ENCODE results near the gene ABHD16B. TPM values are rescaled to one million over a fixed set of nuclear protein-coding genes. Genes with fewer than 3 reads are reported as not detected.
A peak's percentile ranks its signal among the peaks of the same experiment; 100 is the strongest.

ABHD16B gene
- total and polyA plus RNA-seq, 2 donors (not counting 1 experiment from before 2014, with no cell fraction given) = not detected

DNA sequence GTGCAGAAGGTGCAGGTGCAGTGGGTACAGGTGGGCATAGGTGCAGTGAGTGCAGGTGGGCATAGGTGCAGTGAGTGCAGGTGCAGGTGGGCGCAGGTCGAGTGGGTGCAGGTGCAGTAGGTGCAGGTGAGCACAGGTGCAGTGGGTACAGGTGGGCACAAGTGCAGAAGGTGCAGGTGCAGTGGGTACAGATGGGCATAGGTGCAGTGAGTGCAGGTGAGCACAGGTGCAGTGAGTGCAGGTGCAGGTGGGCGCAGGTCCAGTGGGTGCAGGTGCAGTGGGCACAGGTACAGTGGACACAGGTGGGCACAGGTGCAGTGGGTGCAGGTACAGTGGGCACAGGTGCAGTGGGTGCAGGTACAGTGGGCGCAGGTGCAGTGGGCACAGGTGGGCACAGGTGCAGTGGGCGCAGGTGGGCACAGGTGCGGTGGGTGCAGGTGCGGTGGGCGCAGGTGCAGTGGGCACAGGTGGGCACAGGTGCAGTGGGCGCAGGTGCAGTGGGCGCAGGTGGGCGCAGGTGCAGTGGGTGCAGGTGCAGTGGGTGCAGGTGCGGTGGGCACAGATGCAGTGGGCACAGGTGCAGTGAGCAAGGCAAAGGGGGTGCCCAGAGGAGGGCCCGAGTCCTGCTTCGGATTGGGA is 45.6 kb upstream of the ABHD16B start:
- Histone ChIP-seq H3K27ac (ENCODE audit: low read length in 2 of 2) (no peak overlapping the region), H3K79me2 (ENCODE audit: control insufficient read depth, insufficient read depth, low read length) (no peaks in the 10 kb centered on the region), H3K36me3 (replicated peaks in 1 of 2; ENCODE audit: control extremely low read depth in 1 of 2, control insufficient read depth in 1 of 2, extremely low read depth in 1 of 2, insufficient read depth in 2 of 2, low read length in 1 of 2) (no peaks in the 10 kb centered on the region), H3K4me1 (ENCODE audit: control insufficient read depth in 2 of 2, insufficient read depth in 2 of 2, low read length in 2 of 2) (no peaks in the 10 kb centered on the region), H2AFZ (ENCODE audit: insufficient read depth, low read depth, low read length, poor library complexity, severe bottlenecking) (no peak overlapping the region), H3K4me2 (replicated peaks; ENCODE audit: low read depth, low read length, poor library complexity, severe bottlenecking) (no peak overlapping the region), H3K4me3 (ENCODE audit: control extremely low read depth in 1 of 5, extremely low read depth in 1 of 5, insufficient read depth in 1 of 5, low read depth in 2 of 5, low read length in 4 of 5) (no peak overlapping the region), H3K9me3 (ENCODE audit: control extremely low read depth in 1 of 3, control insufficient read depth in 2 of 3, insufficient read depth in 1 of 3, low read length in 2 of 3) (peaks cover 0 to 10% (median 0%) of the 10 kb centered on the region in 3 donors), H3K9ac (ENCODE audit: low read length) (no peak overlapping the region), H3K27me3 (replicated peaks in 1 of 4; ENCODE audit: control extremely low read depth in 1 of 4, control insufficient read depth in 3 of 4, insufficient read depth in 4 of 4, low read length in 3 of 4) (no peaks in the 10 kb centered on the region), H4K20me1 (ENCODE audit: control insufficient read depth, insufficient read depth, low read length, poor library complexity, severe bottlenecking) (no peaks in the 10 kb centered on the region)
- Mint-ChIP-seq H3K4me1 (no peaks in the 10 kb centered on the region), H3K4me3 (no peak overlapping the region), H3K27me3 (no peaks in the 10 kb centered on the region), H3K27ac (no peak overlapping the region), H3K9me3 (ENCODE audit: insufficient read depth) (no peaks in the 10 kb centered on the region)
- intact Hi-C loops (cut with micrococcal nuclease) = no loop called here
- TF ChIP-seq, protein P1, sequence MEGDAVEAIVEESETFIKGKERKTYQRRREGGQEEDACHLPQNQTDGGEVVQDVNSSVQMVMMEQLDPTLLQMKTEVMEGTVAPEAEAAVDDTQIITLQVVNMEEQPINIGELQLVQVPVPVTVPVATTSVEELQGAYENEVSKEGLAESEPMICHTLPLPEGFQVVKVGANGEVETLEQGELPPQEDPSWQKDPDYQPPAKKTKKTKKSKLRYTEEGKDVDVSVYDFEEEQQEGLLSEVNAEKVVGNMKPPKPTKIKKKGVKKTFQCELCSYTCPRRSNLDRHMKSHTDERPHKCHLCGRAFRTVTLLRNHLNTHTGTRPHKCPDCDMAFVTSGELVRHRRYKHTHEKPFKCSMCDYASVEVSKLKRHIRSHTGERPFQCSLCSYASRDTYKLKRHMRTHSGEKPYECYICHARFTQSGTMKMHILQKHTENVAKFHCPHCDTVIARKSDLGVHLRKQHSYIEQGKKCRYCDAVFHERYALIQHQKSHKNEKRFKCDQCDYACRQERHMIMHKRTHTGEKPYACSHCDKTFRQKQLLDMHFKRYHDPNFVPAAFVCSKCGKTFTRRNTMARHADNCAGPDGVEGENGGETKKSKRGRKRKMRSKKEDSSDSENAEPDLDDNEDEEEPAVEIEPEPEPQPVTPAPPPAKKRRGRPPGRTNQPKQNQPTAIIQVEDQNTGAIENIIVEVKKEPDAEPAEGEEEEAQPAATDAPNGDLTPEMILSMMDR (IDR thresholded peaks at IDR 0.05) = no peak
- no peak for TF ChIP-seq EZH2 (IDR thresholded peaks at IDR 0.05; ENCODE audit: borderline replicate concordance, insufficient read depth, low read depth, low read length, poor library complexity, severe bottlenecking)
- CTCF ChIA-PET = no interaction called here
- ATAC-seq (ENCODE audit: low read depth) (no peak), DNase-seq (no peak)
- POLR2A ChIA-PET = no interaction called here
- over 99% methylated on average over 14 of the region's 14 CpGs for WGBS (ENCODE audit: insufficient coverage)

DNA sequence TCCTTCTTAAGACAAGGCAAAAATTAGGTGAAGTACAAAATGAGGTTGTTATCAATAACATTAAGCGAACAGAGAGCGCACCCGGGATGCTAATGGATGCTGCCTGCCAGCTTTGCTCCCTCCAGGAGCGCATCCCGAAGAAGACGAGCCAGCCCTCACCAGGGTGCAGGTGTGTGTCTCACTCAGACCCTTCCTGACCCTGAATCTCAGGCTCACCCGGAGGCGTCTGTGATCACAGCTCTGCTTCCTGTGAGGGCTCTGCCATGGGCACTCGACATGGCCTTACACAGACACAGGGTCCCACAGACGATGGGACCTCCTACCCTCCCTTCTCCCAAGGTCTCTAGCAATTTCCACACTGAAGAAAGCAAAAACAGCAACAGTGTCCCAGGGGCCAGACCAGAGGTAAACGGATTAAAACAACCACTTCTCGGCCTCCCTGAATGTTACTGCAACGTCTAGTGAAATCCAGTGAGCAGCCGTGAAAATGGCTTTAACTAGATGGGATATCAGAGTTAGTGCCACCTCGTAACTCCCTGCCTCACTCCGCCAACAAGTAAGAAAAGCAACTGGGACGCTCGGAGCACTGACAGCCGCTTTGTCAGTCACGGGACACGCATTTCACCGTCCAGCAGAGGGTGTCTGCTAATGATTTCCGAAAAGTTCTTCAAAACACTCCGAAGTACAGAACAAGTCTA is 41.9 kb upstream of the ABHD16B start:
- peaks cover 0 to 10% (median 0%) of the 10 kb centered on the region in 3 donors for H3K9me3 ChIP-seq (ENCODE audit: control extremely low read depth in 1 of 3, control insufficient read depth in 2 of 3, insufficient read depth in 1 of 3, low read length in 2 of 3)
- peaks cover 12% of the 10 kb centered on the region for H3K27me3 Mint-ChIP-seq
- ChIA-PET CTCF (no interaction called here), POLR2A (no interaction called here)
- no peaks in the 10 kb centered on the region for H3K79me2 ChIP-seq (ENCODE audit: control insufficient read depth, insufficient read depth, low read length)
- H3K27ac ChIP-seq (ENCODE audit: low read length in 2 of 2) = no peak overlapping the region
- H4K20me1 ChIP-seq (ENCODE audit: control insufficient read depth, insufficient read depth, low read length, poor library complexity, severe bottlenecking) = no peaks in the 10 kb centered on the region
- no peak overlapping the region for H2AFZ ChIP-seq (ENCODE audit: insufficient read depth, low read depth, low read length, poor library complexity, severe bottlenecking)
- no peak overlapping the region for H3K4me2 ChIP-seq (replicated peaks; ENCODE audit: low read depth, low read length, poor library complexity, severe bottlenecking)
- H3K4me3 Mint-ChIP-seq = peak overlapping the region; percentile 9
- DNase-seq (no peak), ATAC-seq (ENCODE audit: low read depth) (no peak)
- H3K9ac ChIP-seq (ENCODE audit: low read length) = no peak overlapping the region
- intact Hi-C loops (cut with micrococcal nuclease) = no loop called here
- no peaks in the 10 kb centered on the region for H3K4me1 Mint-ChIP-seq
- no peaks in the 10 kb centered on the region for H3K4me1 ChIP-seq (ENCODE audit: control insufficient read depth in 2 of 2, insufficient read depth in 2 of 2, low read length in 2 of 2)
- no peaks in the 10 kb centered on the region for H3K9me3 Mint-ChIP-seq (ENCODE audit: insufficient read depth)
- no peak overlapping the region for H3K27ac Mint-ChIP-seq
- WGBS (ENCODE audit: insufficient coverage) = 81% methylated on average over 23 of the region's 24 CpGs
- H3K27me3 ChIP-seq (replicated peaks in 1 of 4; ENCODE audit: control extremely low read depth in 1 of 4, control insufficient read depth in 3 of 4, insufficient read depth in 4 of 4, low read length in 3 of 4) = no peaks in the 10 kb centered on the region
- TF ChIP-seq EZH2 (IDR thresholded peaks at IDR 0.05; ENCODE audit: borderline replicate concordance, insufficient read depth, low read depth, low read length, poor library complexity, severe bottlenecking) = no peak
- TF ChIP-seq, protein P1 (IDR thresholded peaks at IDR 0.05) = no peak
- H3K36me3 ChIP-seq (replicated peaks in 1 of 2; ENCODE audit: control extremely low read depth in 1 of 2, control insufficient read depth in 1 of 2, extremely low read depth in 1 of 2, insufficient read depth in 2 of 2, low read length in 1 of 2) = no peaks in the 10 kb centered on the region
- H3K4me3 ChIP-seq (ENCODE audit: control extremely low read depth in 1 of 5, extremely low read depth in 1 of 5, insufficient read depth in 1 of 5, low read depth in 2 of 5, low read length in 4 of 5) = no peak overlapping the region
